Ammon's horn (tissue), 1 donor: Measurements from ENCODE around the gene KCNQ1.

Experiments
- DNase-seq: peaks from one replicate; pipeline ENCODE4 v3.0.0-alpha.2; 2016; ENCODE audit warnings: low spot score

KCNQ1 gene

GRCh38 chr11:2664791-2665525 lies 220.2 kb downstream of the KCNQ1 start:
- no peak for DNase-seq

DNA sequence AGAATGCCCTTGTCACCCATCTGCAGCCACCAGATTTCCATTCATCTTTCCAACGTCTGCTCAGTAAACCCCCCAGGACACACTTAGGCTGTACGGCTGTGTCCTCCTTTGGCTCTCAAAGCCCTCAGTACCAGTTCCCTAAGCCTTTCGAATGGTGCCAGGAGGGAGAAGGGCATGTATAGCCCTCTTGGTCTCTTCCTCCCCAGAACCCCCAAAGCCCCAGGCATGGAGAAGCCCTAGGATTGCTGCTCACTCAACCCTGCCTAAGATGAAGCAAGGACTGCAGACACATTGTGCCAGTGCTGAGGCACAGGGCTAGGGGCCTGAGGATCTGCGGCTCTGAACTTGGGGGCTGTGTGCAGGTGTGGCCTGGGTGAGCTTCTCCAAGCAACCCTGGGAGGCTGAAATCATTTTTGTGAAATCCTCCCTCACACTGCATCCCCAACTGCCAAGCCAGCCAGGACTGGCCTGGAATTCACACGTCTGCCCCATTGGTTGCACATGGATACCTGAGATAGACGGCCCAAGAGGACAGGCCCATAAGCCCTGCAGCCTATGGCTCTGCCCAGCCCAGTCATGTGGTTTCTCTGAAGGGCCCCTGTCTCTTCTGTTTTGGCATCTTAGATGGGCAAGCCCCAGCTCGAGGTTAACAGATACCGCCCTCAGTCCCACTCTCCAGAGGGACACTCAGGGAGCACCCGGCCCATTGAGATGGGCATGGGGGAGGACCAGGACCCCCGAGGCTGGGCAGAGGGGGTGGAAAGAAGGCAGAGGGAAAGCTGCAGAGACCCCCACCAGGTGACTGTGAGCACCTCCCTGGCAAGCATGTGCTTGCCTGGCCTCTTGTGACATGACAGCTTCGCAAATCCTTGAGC lies 221.0 kb downstream of the KCNQ1 start:
- DNase-seq = no peak

DNA sequence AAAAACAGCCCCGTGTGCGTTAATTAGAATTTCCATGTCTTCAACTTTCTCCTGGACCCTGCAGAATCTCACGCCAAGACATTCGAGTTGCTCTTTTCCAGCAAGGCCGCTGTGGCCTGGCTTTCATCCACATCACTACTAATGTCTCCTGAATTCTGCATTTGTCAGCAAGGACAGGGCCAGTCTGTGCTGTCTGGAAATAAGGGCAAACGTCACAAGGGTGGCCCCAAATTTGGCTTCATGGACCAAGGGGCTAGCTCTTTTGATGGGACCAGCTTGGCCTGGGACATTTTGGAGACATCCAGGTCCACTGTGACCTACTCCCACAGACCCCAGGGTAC lies 221.6 kb downstream of the KCNQ1 start:
- DNase-seq = no peak

DNA sequence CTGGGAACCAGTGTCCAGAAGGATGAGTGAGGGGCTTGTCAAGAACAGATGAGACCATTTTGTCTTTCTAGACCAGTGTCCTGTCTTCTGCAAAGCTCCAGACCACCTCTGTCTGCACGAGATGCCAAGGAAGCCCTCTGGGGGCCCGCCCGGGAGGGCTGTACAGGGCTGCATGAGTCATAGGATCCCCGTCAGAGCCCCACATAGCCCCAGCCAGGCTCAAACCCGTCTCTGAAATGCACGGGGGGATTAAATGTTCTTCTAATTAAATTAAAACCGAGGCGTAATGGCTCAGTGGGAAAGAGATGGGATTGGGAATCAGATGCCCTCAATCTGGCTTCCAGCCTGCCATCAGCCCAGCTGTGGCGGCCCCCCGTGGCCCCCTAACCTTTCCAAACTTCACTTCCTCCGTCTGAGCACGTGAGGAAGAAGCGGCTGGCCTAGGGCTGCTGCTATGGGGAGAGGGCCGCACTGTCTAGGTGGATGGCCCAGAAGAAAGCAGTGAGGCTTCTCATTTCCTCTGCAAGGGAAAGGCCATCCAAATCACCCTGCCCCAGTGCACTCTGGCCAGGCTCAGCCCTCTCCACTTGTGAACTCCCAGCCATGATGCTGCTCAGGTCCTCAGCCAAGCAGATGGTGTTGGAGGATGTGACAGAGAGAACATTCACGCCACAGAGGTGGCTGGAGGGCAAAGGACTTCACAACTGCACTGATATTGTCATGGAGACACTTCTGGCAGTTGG lies 222.2 kb downstream of the KCNQ1 start:
- no peak for DNase-seq

DNA sequence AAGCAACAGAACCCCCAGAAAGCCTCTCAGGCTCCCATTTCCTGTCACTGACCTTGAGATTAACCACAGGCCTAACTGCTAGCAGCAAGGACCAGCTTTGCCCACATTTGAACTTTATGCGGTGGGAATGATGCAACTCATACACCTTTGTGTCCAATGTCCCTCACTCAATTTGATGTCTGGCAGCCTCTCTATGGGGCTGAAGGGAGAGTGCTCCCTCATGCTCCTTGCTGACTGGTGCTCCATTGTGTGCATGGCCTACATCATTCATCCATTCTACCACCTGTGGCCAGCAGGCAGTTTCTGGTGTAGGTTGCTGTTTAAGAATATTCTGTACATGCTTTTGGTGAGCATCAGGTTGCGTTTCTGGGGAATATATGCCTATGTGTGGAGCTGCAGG lies 223.1 kb downstream of the KCNQ1 start:
- no peak for DNase-seq

DNA sequence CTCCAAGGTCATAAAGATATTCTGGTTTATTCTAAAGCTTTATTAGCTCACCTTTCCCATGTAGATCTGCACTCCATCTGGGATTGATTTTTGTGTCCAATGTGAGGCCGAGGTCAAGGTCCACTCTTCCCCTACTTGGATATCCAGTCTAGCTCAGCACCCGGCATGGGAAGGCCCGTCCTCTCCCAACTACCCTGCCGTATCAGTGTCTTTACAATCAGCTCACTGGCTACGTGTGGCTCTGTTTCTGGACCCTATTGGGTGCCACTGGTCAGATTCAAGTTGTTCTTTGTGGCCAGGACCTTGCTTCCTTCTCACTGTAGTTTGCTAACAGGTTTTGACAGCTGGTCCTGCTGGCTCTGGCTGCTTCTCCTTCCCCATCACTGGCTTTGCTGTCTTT lies 224.1 kb downstream of the KCNQ1 start:
- no peak for DNase-seq

GRCh38 chr11:2669634-2670469 lies 225.0 kb downstream of the KCNQ1 start:
- no peak for DNase-seq

GRCh38 chr11:2670541-2671100 lies 225.8 kb downstream of the KCNQ1 start:
- DNase-seq = no peak

DNA sequence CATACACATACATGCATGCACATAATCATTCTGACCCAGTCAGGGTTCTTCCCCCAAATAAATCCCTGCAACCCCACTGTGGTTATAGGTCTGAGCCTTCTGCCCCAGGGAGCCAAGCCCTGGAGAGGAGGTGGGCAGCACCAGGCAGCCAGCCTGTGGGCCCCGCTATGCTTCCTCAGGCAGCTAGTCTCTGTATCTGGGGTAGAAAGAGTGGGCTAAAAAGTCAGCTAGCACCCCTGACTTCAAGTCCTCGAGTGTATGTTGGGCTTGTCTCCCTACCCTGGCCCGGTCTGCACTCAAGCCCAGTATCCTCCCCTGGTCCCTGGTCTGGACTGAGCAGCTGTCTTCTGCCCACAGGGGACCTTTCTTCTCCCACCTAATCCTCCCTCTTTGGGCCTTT lies 226.9 kb downstream of the KCNQ1 start:
- no peak for DNase-seq

- no peak for DNase-seq
Observed at GRCh38 chr11:2672553-2673249, 227.9 kb downstream of the KCNQ1 start.

DNA sequence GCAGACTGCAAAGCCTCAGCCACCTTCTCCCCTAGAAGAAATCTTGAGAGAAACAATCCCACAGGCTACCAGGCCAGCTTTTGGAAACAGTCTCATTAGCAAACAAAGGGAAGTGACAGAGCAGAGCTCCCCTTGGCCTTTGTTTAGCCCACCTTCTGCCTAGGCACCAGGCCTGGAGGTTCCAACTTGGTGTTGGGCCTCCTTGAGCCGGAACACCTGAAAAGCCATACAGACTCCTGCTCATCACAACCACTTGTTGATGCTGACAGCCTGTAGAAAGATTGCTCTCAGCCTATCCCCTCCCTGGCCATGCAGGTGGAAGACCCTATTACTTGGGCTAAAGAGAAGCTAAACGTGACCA lies 228.4 kb downstream of the KCNQ1 start:
- DNase-seq = no peak

- no peak for DNase-seq
Observed at GRCh38 chr11:2673871-2674471, 229.2 kb downstream of the KCNQ1 start.

DNA sequence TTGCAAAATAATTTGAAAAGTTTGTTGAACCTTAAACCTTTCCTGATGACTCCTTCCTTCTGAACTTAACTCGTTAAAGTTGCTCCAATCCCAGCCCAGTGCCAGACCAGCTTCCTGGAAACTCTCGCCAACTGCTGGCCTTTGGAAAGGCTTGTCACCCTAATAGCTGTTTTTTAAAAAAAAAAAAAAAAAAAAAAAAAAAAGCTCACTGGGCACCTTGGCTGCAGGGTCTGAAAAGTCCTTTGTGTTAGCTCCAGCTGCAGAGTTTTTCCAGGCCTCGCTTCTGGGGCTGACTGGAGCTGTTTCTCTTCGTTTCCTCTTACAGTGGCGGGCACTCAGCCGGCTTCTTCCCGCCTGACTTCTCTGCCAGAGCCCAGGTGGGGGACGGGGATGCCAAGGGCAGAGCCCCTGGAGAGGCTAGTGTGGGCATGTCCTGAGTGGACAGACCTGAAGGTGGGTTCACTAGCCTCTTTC lies 229.9 kb downstream of the KCNQ1 start:
- DNase-seq = peak; percentile 52

GRCh38 chr11:2675540-2675939 lies 230.7 kb downstream of the KCNQ1 start:
- DNase-seq = peak; percentile 47

GRCh38 chr11:2677127-2677526 lies 232.3 kb downstream of the KCNQ1 start:
- DNase-seq = no peak

DNA sequence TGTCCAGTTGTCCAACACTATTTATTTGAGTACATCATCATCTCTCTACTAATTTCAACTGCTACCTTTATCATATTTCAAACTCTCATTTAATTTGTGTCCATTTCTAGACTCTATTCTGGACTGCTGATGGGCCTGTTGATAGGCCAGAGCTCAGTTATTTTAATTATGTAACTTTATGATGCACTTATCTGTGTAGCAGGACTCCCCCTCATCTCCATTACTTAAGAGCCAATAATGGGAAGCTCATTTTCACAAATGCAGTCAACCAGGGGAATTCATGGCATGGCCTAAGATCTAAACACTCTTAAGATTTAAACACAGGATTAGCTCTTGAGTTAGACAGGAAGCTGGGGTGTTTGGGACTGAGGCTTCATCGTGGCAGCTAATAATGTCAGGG lies 233.6 kb downstream of the KCNQ1 start:
- no peak for DNase-seq

GRCh38 chr11:2679011-2679676 lies 234.3 kb downstream of the KCNQ1 start:
- no peak for DNase-seq

- no peak for DNase-seq
Observed at GRCh38 chr11:2681408-2682145, 236.8 kb downstream of the KCNQ1 start.

DNA sequence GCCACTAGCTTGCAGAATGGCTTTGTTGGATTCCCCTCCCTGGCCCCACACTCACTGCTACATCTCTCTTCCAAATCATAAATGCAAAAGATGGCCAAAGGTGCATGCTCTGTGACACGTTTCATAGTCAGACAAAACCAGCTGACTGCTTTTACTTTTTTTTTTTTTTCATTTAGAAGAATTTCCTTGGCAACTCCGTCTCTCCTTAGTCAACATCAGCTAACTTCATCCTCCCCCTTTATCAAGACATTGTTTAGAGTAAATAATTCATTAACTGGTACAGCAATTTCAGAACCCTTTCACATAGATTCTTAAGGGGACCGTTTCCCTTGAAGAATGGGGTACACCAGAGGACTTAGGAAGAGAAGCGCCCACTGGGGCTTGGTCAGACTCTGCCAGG lies 239.0 kb downstream of the KCNQ1 start:
- DNase-seq = no peak
